RKO (cell line): ENCODE results near the gene APOA4.
A peak's percentile ranks its signal among the peaks of the same experiment; 100 is the strongest.

Experiments
- DNase-seq: peaks from one replicate; pipeline ENCODE4 v3.0.0-alpha.2; 2016; ENCODE audit warnings: low spot score

The APOA4 gene

GRCh38 chr11:116823031-116823843 is at the start of gene APOA4:
TSS of gene APOA4 (minus strand) at chr11:116823304. CDS start at chr11:116823191, 113 bp downstream.
- DNase-seq, result no peak

- DNase-seq, result no peak
Observed at GRCh38 chr11:116871248-116871647, 48.1 kb upstream of the APOA4 start.

DNA sequence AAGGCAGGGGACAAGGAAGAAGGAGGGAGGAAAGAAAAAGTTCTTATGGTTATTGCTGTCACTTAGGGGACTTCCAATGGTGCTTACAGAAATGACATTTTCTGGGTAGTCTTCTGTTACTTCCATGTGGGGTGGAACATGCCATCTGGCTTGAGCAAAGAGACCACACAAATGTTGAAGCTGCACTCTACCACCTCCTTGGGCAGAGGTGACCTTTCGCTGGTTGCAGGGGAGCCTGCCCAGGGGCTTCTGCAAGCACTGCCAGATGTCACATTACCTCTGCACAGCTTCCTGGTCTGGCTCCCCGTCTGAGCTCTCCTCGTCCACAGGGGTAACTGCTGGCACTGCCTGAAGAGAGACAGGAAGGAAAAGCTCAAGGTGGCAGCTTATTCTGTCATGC is 47.0 kb upstream of the APOA4 start:
- DNase-seq, result no peak

GRCh38 chr11:116869610-116870009 is 46.5 kb upstream of the APOA4 start:
- no peak for DNase-seq

GRCh38 chr11:116868066-116868465 is 45.0 kb upstream of the APOA4 start:
- no peak for DNase-seq

DNA sequence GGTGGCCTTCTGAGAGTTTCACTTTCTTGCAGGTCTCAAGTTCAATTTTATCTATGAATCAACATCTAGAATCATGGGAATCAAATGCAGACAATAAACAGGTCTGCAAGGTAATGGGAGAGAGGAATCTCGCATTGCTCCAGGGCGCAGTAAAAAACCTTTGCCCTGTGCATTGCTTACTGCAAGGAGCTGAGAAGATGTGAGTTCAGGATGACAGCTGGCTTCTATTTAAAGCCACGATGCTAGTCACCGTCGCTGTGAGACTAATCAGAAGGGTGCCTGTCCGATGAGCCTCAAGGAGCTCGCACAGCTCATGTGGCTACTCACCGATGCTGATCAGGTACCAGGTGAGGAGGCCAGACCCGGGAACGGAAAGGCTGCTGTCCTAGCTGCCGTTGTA is 44.5 kb upstream of the APOA4 start:
- no peak for DNase-seq

DNA sequence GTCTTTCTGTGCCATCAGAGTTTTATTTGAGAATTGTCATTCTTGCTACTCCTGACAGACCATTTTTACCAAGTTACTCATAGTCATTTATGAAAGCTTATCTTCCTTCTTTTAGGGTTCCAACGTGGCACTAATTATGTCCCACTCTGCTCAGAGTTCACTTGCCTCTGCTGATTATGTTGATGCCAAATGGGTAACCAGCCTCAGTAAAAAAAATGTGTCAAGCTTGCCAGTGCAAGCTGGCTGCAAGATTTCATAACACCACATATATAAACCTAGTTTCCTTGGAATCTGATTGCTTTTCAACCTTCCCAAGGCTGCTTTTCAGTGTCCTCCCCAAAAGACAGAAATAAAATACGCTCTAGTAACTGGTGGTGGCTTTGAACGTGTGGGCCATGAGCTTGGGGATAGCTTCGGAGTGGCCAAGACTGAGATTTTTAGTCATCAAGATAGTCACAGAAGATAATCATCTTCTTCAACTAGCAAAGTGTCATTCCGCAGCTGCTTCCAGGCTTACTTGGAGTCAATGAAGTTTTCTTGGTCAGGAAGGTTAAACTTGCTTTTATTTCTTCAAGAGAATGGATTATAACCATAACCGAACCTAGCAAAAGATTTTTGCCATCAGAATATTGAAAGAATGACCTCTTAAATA is 43.8 kb upstream of the APOA4 start:
- DNase-seq, result no peak

GRCh38 chr11:116865696-116866095 is 42.6 kb upstream of the APOA4 start:
- DNase-seq, result no peak

GRCh38 chr11:116864531-116864930 is 41.4 kb upstream of the APOA4 start:
- no peak for DNase-seq

GRCh38 chr11:116862951-116863350 is 39.8 kb upstream of the APOA4 start:
- DNase-seq, result no peak

- DNase-seq, result no peak
Observed at GRCh38 chr11:116862185-116862584, 39.1 kb upstream of the APOA4 start.

GRCh38 chr11:116861539-116861938 is 38.4 kb upstream of the APOA4 start:
- peak; percentile 30 for DNase-seq

GRCh38 chr11:116860303-116860702 is 37.2 kb upstream of the APOA4 start:
- no peak for DNase-seq

DNA sequence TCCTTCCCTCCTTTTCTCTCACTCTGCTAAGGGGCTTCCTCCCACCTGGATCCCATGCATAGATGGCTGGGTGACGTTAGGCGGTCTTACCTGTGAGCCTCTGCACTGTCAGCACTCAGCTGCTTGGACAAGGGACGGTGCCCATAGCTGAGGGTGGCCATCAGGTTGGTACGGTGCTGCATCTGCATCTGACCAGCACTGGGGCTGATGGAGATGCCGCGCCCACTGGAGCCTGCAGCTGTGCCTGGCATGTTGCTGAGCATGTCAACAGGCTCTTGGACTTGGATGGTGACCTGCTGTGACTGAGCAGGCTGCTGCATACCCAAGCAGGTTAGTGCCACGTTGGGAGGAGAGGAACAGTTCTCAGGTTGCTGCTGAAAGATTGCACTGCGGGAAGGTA is 36.1 kb upstream of the APOA4 start:
- no peak for DNase-seq

GRCh38 chr11:116857936-116858335 is 34.8 kb upstream of the APOA4 start:
- DNase-seq, result no peak

DNA sequence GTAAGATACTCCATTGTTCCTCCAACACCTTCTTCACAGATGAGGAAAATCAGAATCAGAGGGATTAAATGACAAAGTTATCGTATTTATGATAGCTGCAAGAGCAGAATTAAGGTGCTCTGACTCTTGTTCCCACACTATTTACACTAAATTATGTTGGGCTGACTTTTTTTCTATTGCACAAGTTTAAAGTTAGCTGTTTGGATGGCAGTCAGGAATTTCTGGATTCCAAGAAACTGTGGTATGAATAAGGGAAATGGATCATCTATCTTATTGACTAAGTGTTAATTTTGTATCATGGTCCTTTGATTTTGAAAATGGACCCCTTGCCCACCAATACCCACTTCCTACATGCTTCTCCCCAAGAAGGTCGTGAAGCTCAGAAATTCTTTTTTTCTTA is 34.2 kb upstream of the APOA4 start:
- no peak for DNase-seq

DNA sequence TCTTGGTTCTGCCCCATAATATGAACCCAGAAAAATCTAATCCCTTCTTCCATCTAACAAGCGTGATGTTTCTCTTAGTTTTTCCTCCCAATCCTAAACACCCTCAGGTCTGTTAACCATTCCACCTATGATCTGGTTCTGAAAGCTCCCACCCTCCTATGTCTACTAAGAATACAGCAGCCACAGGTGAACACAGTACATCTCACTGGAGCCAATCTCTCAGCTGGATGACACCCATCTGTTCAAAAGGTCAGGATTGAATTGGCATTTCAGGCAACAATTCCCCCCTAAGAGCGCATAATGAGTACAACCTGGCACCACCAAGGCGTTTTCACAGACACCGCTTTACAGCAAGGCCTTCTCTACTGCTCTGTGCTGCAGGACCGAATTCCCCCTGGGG is 33.3 kb upstream of the APOA4 start:
- DNase-seq, result no peak

DNA sequence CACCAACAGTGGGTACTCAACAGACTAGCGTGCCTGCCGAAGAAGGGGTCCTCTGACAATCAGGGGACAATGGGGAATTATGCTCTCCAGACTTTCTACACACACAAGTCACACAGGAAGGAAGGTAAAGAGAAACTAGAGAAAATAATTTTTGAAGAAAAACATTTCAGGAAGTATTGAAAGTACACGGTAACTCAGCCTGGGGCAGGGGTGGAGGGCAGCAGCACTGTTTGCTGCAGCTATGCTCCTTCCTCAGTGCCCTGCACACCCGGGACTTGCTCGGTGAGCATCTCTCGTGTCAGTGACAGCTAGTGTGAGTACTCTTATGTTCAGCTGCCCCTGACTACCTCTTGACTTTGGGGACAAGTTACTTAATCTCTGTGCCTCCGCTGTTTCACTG is 32.3 kb upstream of the APOA4 start:
- no peak for DNase-seq

GRCh38 chr11:116853461-116854073 is 30.5 kb upstream of the APOA4 start:
- DNase-seq, result peak; percentile 91

- no peak for DNase-seq
Observed at GRCh38 chr11:116852261-116853031, 29.3 kb upstream of the APOA4 start.

DNA sequence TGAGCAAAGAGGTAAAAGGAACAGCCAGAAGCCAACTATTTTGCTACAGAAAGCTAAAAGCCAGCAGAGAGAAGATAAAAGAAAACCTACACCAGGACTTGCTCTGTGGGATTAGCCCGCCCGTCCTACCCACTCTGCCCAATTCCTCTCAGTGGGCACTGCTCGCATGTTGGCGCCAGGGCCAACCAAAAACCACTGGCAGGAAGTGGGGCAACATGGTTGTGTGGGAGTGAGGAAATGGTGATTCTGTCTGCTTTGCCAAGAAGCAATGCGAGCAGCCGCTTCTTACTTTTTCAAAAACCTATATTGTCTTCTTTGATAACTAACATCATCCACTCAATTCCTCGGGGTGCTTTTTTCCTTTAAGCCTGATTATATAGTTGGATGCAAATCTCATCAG is 28.5 kb upstream of the APOA4 start:
- no peak for DNase-seq

DNA sequence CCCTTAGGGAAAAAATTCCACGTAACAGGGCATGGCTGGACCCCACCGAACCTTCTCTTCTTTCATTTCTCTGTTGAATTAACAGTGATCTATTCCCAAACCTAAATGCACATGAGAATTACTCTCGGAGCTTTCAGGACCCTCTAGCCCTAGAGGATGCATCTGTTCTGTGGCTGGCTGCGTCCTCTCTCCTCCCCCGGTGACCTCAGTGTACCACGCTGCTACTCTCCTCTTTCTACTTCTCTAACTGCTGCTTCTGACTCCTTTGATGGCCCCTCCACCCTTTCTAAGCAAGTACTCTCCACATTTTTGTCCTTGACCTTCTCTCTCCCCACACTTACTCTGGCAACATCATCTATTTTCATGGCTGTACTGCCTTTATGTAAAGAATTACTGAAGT is 26.4 kb upstream of the APOA4 start:
- DNase-seq, result no peak

DNA sequence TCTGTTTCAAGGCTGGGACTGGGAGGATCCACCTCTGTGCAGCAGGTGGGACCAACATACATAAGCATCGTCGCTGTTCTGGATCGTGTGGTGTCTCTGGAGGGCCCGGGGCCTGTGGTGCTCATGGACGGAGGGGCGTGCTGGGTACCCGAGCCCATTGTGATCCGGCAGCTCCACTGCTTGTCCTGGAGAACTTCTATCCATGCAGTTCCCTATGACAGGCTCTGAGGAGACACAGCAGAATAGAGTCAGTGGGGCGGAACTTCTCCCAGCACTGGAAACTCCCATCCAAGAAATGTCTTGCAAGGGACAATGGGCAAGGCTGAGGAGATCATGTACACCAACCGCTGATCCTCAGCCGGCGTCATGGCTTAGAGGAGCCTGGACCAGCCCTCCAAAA is 26.0 kb upstream of the APOA4 start:
- no peak for DNase-seq
